Measurements from ENCODE around the gene TMPRSS9.

DNA sequence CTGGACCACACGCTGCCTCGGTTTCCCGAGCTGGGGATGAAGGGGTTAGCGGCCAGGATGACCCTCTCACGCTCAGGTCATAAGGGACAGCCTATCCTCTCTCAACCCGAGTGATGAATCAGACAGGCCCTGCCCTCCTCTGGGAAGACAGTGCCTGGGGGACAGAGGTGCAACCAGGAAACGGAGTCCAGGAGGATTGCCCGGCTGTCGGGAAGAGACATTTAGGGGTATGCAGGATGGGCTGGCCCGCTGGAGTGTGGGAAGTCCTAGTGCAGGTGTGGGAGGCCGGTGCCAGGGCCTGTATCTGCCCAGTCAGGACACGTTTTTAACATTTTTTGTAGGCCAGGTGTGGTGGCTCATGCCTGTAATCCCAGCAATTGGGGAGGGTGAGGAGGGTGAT is 40.0 kb upstream of the TMPRSS9 start:
- TF ChIP-seq POLR2A (IDR thresholded peaks at IDR 0.05) = no peak
- TF ChIP-seq, protein P1, sequence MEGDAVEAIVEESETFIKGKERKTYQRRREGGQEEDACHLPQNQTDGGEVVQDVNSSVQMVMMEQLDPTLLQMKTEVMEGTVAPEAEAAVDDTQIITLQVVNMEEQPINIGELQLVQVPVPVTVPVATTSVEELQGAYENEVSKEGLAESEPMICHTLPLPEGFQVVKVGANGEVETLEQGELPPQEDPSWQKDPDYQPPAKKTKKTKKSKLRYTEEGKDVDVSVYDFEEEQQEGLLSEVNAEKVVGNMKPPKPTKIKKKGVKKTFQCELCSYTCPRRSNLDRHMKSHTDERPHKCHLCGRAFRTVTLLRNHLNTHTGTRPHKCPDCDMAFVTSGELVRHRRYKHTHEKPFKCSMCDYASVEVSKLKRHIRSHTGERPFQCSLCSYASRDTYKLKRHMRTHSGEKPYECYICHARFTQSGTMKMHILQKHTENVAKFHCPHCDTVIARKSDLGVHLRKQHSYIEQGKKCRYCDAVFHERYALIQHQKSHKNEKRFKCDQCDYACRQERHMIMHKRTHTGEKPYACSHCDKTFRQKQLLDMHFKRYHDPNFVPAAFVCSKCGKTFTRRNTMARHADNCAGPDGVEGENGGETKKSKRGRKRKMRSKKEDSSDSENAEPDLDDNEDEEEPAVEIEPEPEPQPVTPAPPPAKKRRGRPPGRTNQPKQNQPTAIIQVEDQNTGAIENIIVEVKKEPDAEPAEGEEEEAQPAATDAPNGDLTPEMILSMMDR (IDR thresholded peaks at IDR 0.05) = no peak
